CD4-positive, alpha-beta T cell (primary cell): ENCODE measurements around the gene LYPD6B. TPM values are rescaled to one million over a fixed set of nuclear protein-coding genes. Genes with fewer than 3 reads are reported as not detected.

Experiments
- ATAC-seq: fragments of 200-7000 bp; cut with Tn5 transposase; one replicate; pipeline ENCODE4 v1.10.0; 2022; ENCODE audit warnings: mild to moderate bottlenecking; ENCODE audit not compliant: poor library complexity
- CTCF ChIA-PET: fragments of 350-600 bp; sonication (Branson Sonifier 250); formaldehyde crosslinking; loops from one replicate; lab custom pipeline; 2021; ENCODE audit warnings: antibody characterized with exemption, inconsistent platforms; lab: Charles Lee
- POLR2A ChIA-PET: fragments of 350-600 bp; sonication (Branson Sonifier 250); formaldehyde crosslinking; loops from one replicate; lab custom pipeline; 2021; ENCODE audit warnings: antibody characterized with exemption, inconsistent platforms; lab: Charles Lee
- DNase-seq, 14 experiments: peaks; one replicate each; pipeline ENCODE4 v3.0.0-alpha.2; 2013 to 2020; ENCODE audit warnings: mixed read lengths in 2 of 14
- H3K27ac ChIP-seq, 2 donors: one replicate each; pipeline versions ENCODE4 v1.5.1 to v1.7.0; 2013; ENCODE audit warnings: low read length in 2 of 2, low read depth in 1 of 2, mild to moderate bottlenecking in 1 of 2
- H3K27me3 ChIP-seq, 2 experiments: 1 replicate in 1 of 2; 2 replicates in 1 of 2; pipeline versions ENCODE4 v1.6.1 to v1.7.0; 2013; ENCODE audit warnings: low read length in 2 of 2, control low read depth in 1 of 2, mild to moderate bottlenecking in 1 of 2, moderate library complexity in 1 of 2; ENCODE audit not compliant: insufficient read depth in 2 of 2, control insufficient read depth in 1 of 2
- H3K36me3 ChIP-seq: one replicate; pipeline ENCODE4 v1.6.1; 2013; ENCODE audit warnings: low read length, control low read depth; ENCODE audit not compliant: insufficient read depth
- H3K4me1 ChIP-seq: one replicate; pipeline ENCODE4 v1.6.1; 2013; ENCODE audit warnings: low read length, control low read depth; ENCODE audit not compliant: insufficient read depth
- H3K4me3 ChIP-seq: one replicate; pipeline ENCODE4 v1.5.1; 2013; ENCODE audit warnings: mild to moderate bottlenecking, low read length, moderate library complexity
- H3K9me3 ChIP-seq, 2 experiments: 1 replicate in 1 of 2; 2 replicates in 1 of 2; pipeline versions ENCODE4 v1.6.1 to v1.7.0; 2013; ENCODE audit warnings: low read length in 2 of 2, mild to moderate bottlenecking in 2 of 2, control low read depth in 1 of 2, moderate library complexity in 1 of 2; ENCODE audit not compliant: control insufficient read depth in 1 of 2, insufficient read depth in 1 of 2
- H3K27ac Mint-ChIP-seq: one replicate; pipeline ENCODE4 v1.8.0; 2020; ENCODE audit warnings: mixed read lengths
- H3K27me3 Mint-ChIP-seq: one replicate; pipeline ENCODE4 v1.8.0; 2021; ENCODE audit warnings: mixed read lengths
- H3K36me3 Mint-ChIP-seq: one replicate; pipeline ENCODE4 v1.8.0; 2021; ENCODE audit warnings: low read depth, mixed read lengths
- H3K4me1 Mint-ChIP-seq: one replicate; pipeline ENCODE4 v1.8.0; 2021; ENCODE audit warnings: low read depth, mixed read lengths
- H3K4me3 Mint-ChIP-seq: one replicate; pipeline ENCODE4 v1.8.0; 2020; ENCODE audit warnings: mild to moderate bottlenecking, mixed read lengths
- H3K9me3 Mint-ChIP-seq: one replicate; pipeline ENCODE4 v1.8.0; 2020; ENCODE audit warnings: mixed read lengths
- CTCF ChIP-seq: fragments of 200-600 bp; IDR thresholded peaks from one replicate; pipeline ENCODE4 v1.8.0; 2022; ENCODE audit warnings: antibody characterized with exemption, mild to moderate bottlenecking
- intact Hi-C, 2 experiments: fragments of 100-400 bp; cut with DNase I in 1 of 2; cut with micrococcal nuclease in 1 of 2; formaldehyde crosslinking; loops; one replicate each; pipeline versions ENCODE4 v1.15.1 to v1.9.0; 2023 to 2025; cut with DNase I, micrococcal nuclease
- total RNA-seq, 174 experiments: library from RNA in 2 of 174; stranded (reverse) in 2 of 174; gene quantifications; one replicate each; pipeline ENCODE4 v1.2.3 and lab custom pipeline; 2021 to 2026

Gene LYPD6B
- total RNA-seq, 2 experiments from 2014 or later, result not detected

GRCh38 chr2:149221002-149221401, 182.5 kb downstream of the LYPD6B start:
- no peak for TF ChIP-seq CTCF
- H3K27me3 Mint-ChIP-seq, result peaks cover 16% of the 10 kb centered on the region

GRCh38 chr2:149221898-149222297, 183.4 kb downstream of the LYPD6B start:
- ChIA-PET CTCF (no interaction called here), POLR2A (no interaction called here)
- intact Hi-C loops, result no loop called here
- no peak for DNase-seq
- Histone ChIP-seq H3K27me3 (no peaks in the 10 kb centered on the region), H3K9me3 (no peaks in the 10 kb centered on the region), H3K36me3 (no peaks in the 10 kb centered on the region), H3K27ac (no peak overlapping the region), H3K4me3 (no peak overlapping the region), H3K4me1 (no peaks in the 10 kb centered on the region)
- no peak for ATAC-seq
- no peak for TF ChIP-seq CTCF
- Mint-ChIP-seq H3K36me3 (no peaks in the 10 kb centered on the region), H3K27ac (no peak overlapping the region), H3K4me1 (no peaks in the 10 kb centered on the region), H3K4me3 (no peak overlapping the region), H3K9me3 (no peaks in the 10 kb centered on the region), H3K27me3 (peaks cover 25% of the 10 kb centered on the region)

More at GRCh38 chr2:149221002-149221401, 182.5 kb downstream of the LYPD6B start:
- H3K4me3 Mint-ChIP-seq, result no peak overlapping the region
- Histone ChIP-seq H3K9me3 (no peaks in the 10 kb centered on the region), H3K27ac (no peak overlapping the region), H3K4me3 (no peak overlapping the region), H3K36me3 (no peaks in the 10 kb centered on the region), H3K27me3 (no peaks in the 10 kb centered on the region), H3K4me1 (no peaks in the 10 kb centered on the region)
- intact Hi-C loops, result no loop called here
- no peak for DNase-seq
- ChIA-PET POLR2A (no interaction called here), CTCF (no interaction called here)
- no peaks in the 10 kb centered on the region for H3K4me1 Mint-ChIP-seq
- no peak for ATAC-seq
- H3K9me3 Mint-ChIP-seq, result no peaks in the 10 kb centered on the region
- no peak overlapping the region for H3K27ac Mint-ChIP-seq
- H3K36me3 Mint-ChIP-seq, result no peaks in the 10 kb centered on the region

GRCh38 chr2:149223472-149224095, 185.1 kb downstream of the LYPD6B start:
- peaks cover 35% of the 10 kb centered on the region for H3K27me3 Mint-ChIP-seq
- no peak for DNase-seq
- no peak for ATAC-seq
- no peaks in the 10 kb centered on the region for H3K36me3 Mint-ChIP-seq
- no peaks in the 10 kb centered on the region for H3K36me3 ChIP-seq
- CTCF ChIA-PET, result no interaction called here
- no peaks in the 10 kb centered on the region for H3K4me1 Mint-ChIP-seq
- TF ChIP-seq CTCF, result no peak
- POLR2A ChIA-PET, result no interaction called here
- no peak overlapping the region for H3K4me3 ChIP-seq
- intact Hi-C loops, result no loop called here
- peaks cover 0 to 2% of the 10 kb centered on the region in 2 experiments for H3K27me3 ChIP-seq
- H3K27ac ChIP-seq, result no peak overlapping the region
- no peak overlapping the region for H3K4me3 Mint-ChIP-seq
- H3K9me3 Mint-ChIP-seq, result no peaks in the 10 kb centered on the region
- no peak overlapping the region for H3K27ac Mint-ChIP-seq
- H3K4me1 ChIP-seq, result no peaks in the 10 kb centered on the region
- H3K9me3 ChIP-seq, result no peaks in the 10 kb centered on the region
